Stimulated activated CD8-positive, alpha-beta memory T cell treated with anti-CD3 and anti-CD28 coated beads, Interleukin-4, amount 100 ng/mL, for 4 hours (primary cell): Measurements from ENCODE around the gene TRPM3.

ENCODE experiments used
- DNase-seq, 2 donors: peaks; one replicate each; pipeline ENCODE4 v3.0.0-alpha.2; 2020; ENCODE audit warnings: low read depth in 2 of 2, low spot score in 1 of 2

Gene TRPM3

GRCh38 chr9:70589571-70590314 lies 531.7 kb downstream of the TRPM3 start:
- DNase-seq: no peak

GRCh38 chr9:70588999-70589398 lies 532.4 kb downstream of the TRPM3 start:
- DNase-seq: no peak

GRCh38 chr9:70588381-70588780 lies 533.0 kb downstream of the TRPM3 start:
- no peak for DNase-seq

DNA sequence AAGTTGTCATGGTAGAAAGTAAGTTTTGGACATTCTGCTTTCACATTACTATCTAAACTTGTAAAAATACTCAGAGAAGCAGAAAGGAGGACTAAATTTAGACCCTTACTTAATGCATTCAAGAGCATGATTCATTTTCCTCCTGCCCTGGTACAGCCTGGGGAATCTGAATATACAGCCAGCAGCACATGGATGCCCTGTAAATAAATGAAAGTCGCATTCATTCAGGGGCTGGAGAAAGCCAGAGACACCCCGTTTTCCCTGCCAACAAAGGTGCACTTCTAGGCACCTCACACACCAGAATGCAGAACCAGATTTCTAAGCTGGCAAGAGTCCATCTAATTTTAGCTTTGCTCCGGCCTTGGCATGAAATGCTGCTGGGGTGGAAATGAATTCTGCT lies 534.2 kb downstream of the TRPM3 start:
- DNase-seq: no peak

GRCh38 chr9:70586476-70586875 lies 534.9 kb downstream of the TRPM3 start:
- DNase-seq: no peak

DNA sequence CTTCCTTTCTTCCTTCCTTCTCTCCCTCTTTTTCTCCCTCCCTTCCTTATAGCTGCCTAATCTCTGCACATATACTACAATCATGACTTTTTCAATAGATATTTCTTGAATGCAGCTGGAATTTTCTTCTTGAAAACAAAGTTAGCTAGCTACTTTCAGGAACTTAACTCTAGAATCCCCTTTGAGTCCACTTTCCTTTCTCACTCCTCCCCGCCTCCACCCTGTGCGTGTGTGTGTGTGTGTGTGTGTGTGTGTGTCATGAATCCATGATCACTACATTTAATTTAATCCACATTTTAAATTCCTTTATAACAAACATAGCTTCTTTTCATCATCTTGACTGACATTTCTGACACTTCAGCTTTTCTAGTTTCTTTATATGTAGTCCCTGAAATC lies 539.5 kb downstream of the TRPM3 start:
- no peak for DNase-seq

DNA sequence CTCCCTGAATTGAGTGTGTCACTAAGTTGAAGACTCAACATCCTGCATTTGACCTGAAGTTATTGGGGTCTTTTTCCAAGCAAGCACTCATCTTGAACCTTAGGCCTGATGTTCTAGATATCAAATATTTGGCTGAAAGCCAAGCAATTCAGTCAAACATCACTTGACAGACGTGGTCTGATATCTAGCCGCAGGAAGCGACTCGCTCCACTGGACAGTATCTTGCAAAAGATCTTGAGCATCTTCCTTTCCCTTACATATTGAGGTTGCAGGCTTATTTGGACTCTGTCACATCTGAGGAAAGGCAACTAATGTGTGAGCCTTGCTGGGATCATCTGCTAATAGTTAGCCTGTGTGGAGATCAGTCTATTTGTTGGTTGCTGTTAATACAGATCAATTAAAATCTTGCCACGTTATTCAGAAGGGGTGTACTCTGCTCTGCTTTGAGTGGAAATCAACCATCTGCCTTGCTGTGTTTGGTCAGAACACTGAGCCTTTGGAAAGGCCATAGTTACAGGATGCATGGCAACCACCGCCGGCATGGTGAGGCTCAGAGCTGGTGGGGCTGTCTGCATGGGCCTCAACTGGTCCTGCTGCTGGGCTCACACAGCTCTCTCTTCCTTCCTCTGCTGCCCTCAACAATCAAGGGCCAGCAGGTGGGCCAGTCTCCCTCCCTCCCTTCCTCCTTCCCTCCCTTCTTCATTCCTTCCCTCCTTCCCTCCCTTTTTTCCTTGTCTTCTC lies 540.0 kb downstream of the TRPM3 start:
- no peak for DNase-seq

- no peak for DNase-seq
Measured at GRCh38 chr9:70580606-70581195, 540.7 kb downstream of the TRPM3 start.

GRCh38 chr9:70579686-70580085 lies 541.7 kb downstream of the TRPM3 start:
- no peak for DNase-seq

- no peak for DNase-seq
Measured at GRCh38 chr9:70578720-70579119, 542.7 kb downstream of the TRPM3 start.

DNA sequence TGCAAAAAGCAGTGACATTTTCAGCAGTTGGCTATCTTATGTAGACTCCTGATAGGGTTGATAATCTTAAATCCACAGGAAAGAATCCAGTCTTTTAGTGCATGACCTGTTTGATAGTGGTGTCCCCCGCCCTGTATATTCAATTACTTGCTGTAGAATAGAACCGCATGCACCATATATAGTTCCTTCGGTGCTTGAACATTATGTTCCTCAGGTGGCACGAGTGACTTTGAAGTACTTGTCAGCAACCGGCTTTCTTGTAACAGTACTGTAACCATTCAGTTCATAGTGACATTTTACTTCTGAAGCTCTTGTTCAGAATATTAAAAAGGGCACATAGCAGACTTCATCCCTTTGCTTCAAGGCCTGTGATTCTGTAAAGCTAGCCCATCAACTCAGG lies 543.8 kb downstream of the TRPM3 start:
- no peak for DNase-seq

DNA sequence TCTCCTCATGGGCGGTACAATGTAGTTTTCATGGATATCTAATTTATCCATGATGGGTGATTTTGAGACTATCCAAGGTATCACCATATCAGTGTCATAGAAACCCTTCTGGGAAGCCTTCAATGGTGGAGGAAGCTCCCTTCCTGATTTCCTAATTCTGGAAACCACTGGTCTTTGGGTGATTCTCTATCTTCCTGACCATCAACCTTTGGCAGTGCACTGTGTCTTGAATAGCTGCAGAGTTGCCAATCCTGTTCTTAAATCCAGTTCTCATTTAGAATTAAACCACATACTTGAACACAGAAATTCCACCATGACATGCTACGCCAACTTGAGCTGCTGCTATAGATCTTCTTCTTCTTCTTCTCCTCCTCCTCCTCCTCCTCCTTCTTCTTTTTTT lies 545.3 kb downstream of the TRPM3 start:
- no peak for DNase-seq

- no peak for DNase-seq
Measured at GRCh38 chr9:70574151-70574837, 547.1 kb downstream of the TRPM3 start.

DNA sequence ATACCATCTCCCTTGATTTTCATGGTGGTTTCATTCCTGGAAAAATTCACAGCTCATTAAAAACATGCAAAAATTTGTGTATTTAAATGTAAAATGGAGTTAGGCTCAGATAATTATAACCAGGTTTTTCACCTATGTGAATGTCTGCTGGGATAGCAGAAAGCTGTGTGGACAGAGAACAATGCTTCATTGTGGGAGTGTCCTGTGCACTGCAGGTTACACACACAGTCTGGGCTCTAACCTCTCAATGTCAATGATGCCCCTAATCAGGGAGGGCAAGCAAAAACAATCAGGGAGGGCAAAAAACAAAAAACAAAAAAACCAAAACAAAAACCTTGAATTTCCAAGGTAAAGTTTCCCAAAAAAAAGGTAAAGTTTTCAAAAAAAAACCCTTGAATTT lies 548.1 kb downstream of the TRPM3 start:
- DNase-seq: no peak

- DNase-seq: no peak
Measured at GRCh38 chr9:70571258-70571657, 550.2 kb downstream of the TRPM3 start.

- no peak for DNase-seq
Measured at GRCh38 chr9:70569791-70570190, 551.6 kb downstream of the TRPM3 start.

GRCh38 chr9:70569070-70569772 lies 552.2 kb downstream of the TRPM3 start:
- no peak for DNase-seq

DNA sequence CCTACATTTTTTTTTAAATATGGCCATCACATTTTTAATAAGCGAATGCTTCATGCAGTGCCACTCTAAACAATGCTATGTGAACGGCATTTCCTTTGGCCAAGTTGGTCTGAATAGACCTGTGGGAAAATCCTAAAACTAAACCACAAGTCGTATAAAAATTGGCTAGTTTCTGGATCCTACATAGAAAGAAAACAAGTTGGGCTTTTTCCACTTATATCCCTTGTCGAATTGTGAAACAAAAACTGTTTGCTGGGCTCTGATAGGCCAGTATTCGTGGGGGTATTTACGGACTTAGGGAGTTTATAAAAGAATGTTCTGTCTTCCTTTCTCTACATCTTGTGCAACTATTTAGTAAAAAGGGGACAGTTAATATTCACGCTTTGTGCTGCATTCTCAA lies 553.9 kb downstream of the TRPM3 start:
- DNase-seq: no peak

DNA sequence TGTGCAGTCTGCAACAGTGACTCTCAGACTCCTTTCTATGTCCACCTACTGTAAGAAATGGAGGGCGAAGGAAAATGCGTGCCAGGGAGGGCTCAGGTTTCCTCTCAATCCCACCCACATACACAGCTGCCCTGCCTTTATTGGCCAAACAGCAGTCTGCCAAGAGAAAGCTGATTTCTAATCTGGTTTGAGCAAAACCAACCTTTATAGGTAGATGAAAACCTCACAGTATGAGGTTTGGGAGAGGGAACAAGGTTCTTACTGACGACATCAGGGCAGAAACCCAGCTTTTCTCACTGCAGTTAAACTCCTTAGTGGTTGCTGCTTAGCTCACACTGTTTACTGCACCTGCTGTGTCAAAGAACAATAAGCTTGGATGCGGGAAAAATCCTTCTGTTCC lies 554.7 kb downstream of the TRPM3 start:
- DNase-seq: no peak

GRCh38 chr9:70566066-70566465 lies 555.4 kb downstream of the TRPM3 start:
- DNase-seq: no peak
